Measurements from ENCODE around the gene PLEKHG3. TPM values are rescaled to one million over a fixed set of nuclear protein-coding genes. Genes with fewer than 3 reads are reported as not detected.

The PLEKHG3 gene
- total and polyA plus RNA-seq, 2 of the 13 experiments (the other 11 are each of a cell fraction or from before 2014, with no cell fraction given) = 7.1 to 9.8 TPM

GRCh38 chr14:64706593-64707193, 2.5 kb downstream of the PLEKHG3 start (continued):
- TF ChIP-seq YEATS2 (CRISPR knock-in tag; IDR thresholded peaks at IDR 0.05; ENCODE audit: borderline replicate concordance) (no peak), SIX4 (CRISPR knock-in tag; IDR thresholded peaks at IDR 0.05) (0 out of 2 replicates have a peak, but pooled peaks have one; percentile 14), PHF8 (CRISPR knock-in tag; IDR thresholded peaks at IDR 0.05) (peak; percentile 39; the same call in 1 of the 2 replicates), NR0B2 (CRISPR knock-in tag; IDR thresholded peaks at IDR 0.05) (no peak), FOXA1 (IDR thresholded peaks at IDR 0.05) (no peak), FOXA1 (CRISPR knock-in tag; IDR thresholded peaks at IDR 0.05) (peak; percentile 75; the same call in 1 of the 2 replicates), ZNF335 (CRISPR knock-in tag; IDR thresholded peaks at IDR 0.05) (no peak), HNF1B (CRISPR knock-in tag; IDR thresholded peaks at IDR 0.05) (0 out of 2 replicates have a peak, but pooled peaks have one; percentile 31), ZNF503 (CRISPR knock-in tag; IDR thresholded peaks at IDR 0.05) (peak; percentile 46; the same call in 1 of the 2 replicates), DDIT3 (CRISPR knock-in tag; IDR thresholded peaks at IDR 0.05) (no peak), RCOR2 (CRISPR knock-in tag; IDR thresholded peaks at IDR 0.05) (0 out of 2 replicates have a peak, but pooled peaks have one; percentile 41), ZC3H4 (CRISPR knock-in tag; IDR thresholded peaks at IDR 0.05; ENCODE audit: borderline replicate concordance) (no peak), ARID4A (CRISPR knock-in tag; IDR thresholded peaks at IDR 0.05; ENCODE audit: borderline replicate concordance) (peak; percentile 48; the same call in 1 of the 2 replicates), ZBTB26 (CRISPR knock-in tag; IDR thresholded peaks at IDR 0.05; ENCODE audit: borderline replicate concordance) (no peak; the same call in 1 of the 2 replicates), BHLHE40 (IDR thresholded peaks at IDR 0.05; ENCODE audit: low read length) (no peak), ZNF24 (IDR thresholded peaks at IDR 0.05) (no peak), ELF1 (CRISPR knock-in tag; IDR thresholded peaks at IDR 0.05) (no peak), NAIF1 (CRISPR knock-in tag; IDR thresholded peaks at IDR 0.05; ENCODE audit: borderline replicate concordance) (no peak), ZNF292 (CRISPR knock-in tag; IDR thresholded peaks at IDR 0.05; ENCODE audit: borderline replicate concordance, low read depth) (peak; percentile 17; the same call in 1 of the 2 replicates), ZNF878 (CRISPR knock-in tag; IDR thresholded peaks at IDR 0.05) (no peak), KMT2A (CRISPR knock-in tag; IDR thresholded peaks at IDR 0.05) (peak; percentile 60; the same call in 1 of the 2 replicates)
